A549 (cell line): ENCODE data around the gene CELSR1. TPM values are rescaled to one million over a fixed set of nuclear protein-coding genes. Genes with fewer than 3 reads are reported as not detected.

ENCODE experiments used
- ATAC-seq, 2 experiments: fragments of 200-7000 bp in 1 of 2; fragments of >200 bp in 1 of 2; cut with Nextera tagmentation in 1 of 2; cut with Tn5 transposase in 1 of 2; 3 replicates each; pipeline versions ENCODE4 v1.8.0 to v1.9.1; 2018 to 2020; ENCODE audit warnings: mild to moderate bottlenecking in 1 of 2, moderate library complexity in 1 of 2
- CTCF ChIA-PET: fragments of 300-600 bp; sonication (Branson Sonifier 250); formaldehyde crosslinking; extraction: SDS; loops from one replicate; lab custom pipeline; 2021; ENCODE audit warnings: antibody characterized with exemption, inconsistent platforms; lab: Yijun Ruan, JAX
- POLR2A ChIA-PET: fragments of 350-600 bp; formaldehyde crosslinking; extraction: SDS; loops from one replicate; lab custom pipeline; 2021; ENCODE audit warnings: antibody characterized with exemption, inconsistent platforms; lab: Yijun Ruan, JAX
- DNase-seq, 2 experiments: peaks; one replicate each; pipeline versions ENCODE4 v3.0.0 to v3.0.0-alpha.2; 2011 to 2016; ENCODE audit warnings: low read depth in 1 of 2, low spot score in 1 of 2
- FAIRE-seq: peaks from 2 replicates; lab custom pipeline; 2011; peaks lifted over from hg19 to GRCh38; lab: Jason Lieb, UNC
- H3K27ac ChIP-seq, 2 experiments: fragments of >200 bp; sonication (Bioruptor Twin); formaldehyde crosslinking; 3 replicates each; pipeline ENCODE4 v1.5.1; 2016 to 2017
- H3K4me1 ChIP-seq: fragments of >200 bp; sonication (Bioruptor Twin); formaldehyde crosslinking; 3 replicates; pipeline ENCODE4 v1.6.1; 2016
- H3K4me2 ChIP-seq: fragments of >200 bp; sonication (Bioruptor Twin); formaldehyde crosslinking; 3 replicates; pipeline ENCODE4 v1.6.1; 2016
- H3K4me3 ChIP-seq: fragments of >200 bp; sonication (Bioruptor Twin); formaldehyde crosslinking; 3 replicates; pipeline ENCODE4 v1.5.1; 2016
- H3K9me3 ChIP-seq: fragments of >200 bp; sonication (Bioruptor Twin); formaldehyde crosslinking; 3 replicates; pipeline ENCODE4 v1.6.1; 2016
- ATOH8 ChIP-seq: fragments of 250-450 bp; sonication (Bioruptor Pico); IDR thresholded peaks from 2 replicates; pipeline ENCODE4 v1.5.0; 2020; ENCODE audit warnings: low read depth, mild to moderate bottlenecking, moderate library complexity
- CEBPB ChIP-seq, 2 experiments: fragments of >200 bp in 1 of 2; sonication (Bioruptor Twin) in 1 of 2; formaldehyde crosslinking in 1 of 2; IDR thresholded peaks; 2 replicates each; pipeline ENCODE4 v1.6.1; 2012 to 2016
- EHMT2 ChIP-seq: fragments of 200-600 bp; sonication (generic); IDR thresholded peaks from 2 replicates; pipeline ENCODE4 v1.6.1; 2016; ENCODE audit warnings: antibody characterized with exemption, low read depth, mild to moderate bottlenecking, moderate library complexity
- ESRRA ChIP-seq: fragments of 150-350 bp; IDR thresholded peaks from 2 replicates; pipeline ENCODE4 v1.6.1; 2014; ENCODE audit warnings: mild to moderate bottlenecking, low read length, borderline replicate concordance
- FOSL2 ChIP-seq, 2 experiments: fragments of 450-650 bp in 1 of 2; fragments of >200 bp in 1 of 2; sonication (Bioruptor Twin) in 1 of 2; formaldehyde crosslinking; IDR thresholded peaks; 2 replicates each; pipeline versions ENCODE4 v1.5.0 to v1.6.1; 2016 to 2020; ENCODE audit warnings: mild to moderate bottlenecking in 1 of 2, moderate library complexity in 1 of 2
- HOXB5 ChIP-seq: fragments of 250-450 bp; sonication (Bioruptor Pico); IDR thresholded peaks from 2 replicates; pipeline ENCODE4 v1.5.0; 2020; ENCODE audit warnings: mild to moderate bottlenecking, moderate library complexity
- KDM1A ChIP-seq: fragments of 200-600 bp; sonication (generic); IDR thresholded peaks from 2 replicates; pipeline ENCODE4 v1.6.1; 2016; ENCODE audit warnings: low read depth, mild to moderate bottlenecking
- KDM5A ChIP-seq: fragments of 200-600 bp; sonication (generic); IDR thresholded peaks from 2 replicates; pipeline ENCODE4 v1.6.1; 2016; ENCODE audit warnings: antibody characterized with exemption, mild to moderate bottlenecking
- MYC ChIP-seq: IDR thresholded peaks from 2 replicates; pipeline ENCODE4 v1.6.1; 2012; ENCODE audit warnings: mild to moderate bottlenecking, inconsistent platforms, low read length, improper control_type of control experiment, borderline replicate concordance
- NFE2L2 ChIP-seq: fragments of 150-350 bp; conservative IDR thresholded peaks from 2 replicates; pipeline ENCODE4 v1.6.1; 2014; ENCODE audit warnings: low read length
- NR3C1 ChIP-seq: fragments of >200 bp; sonication (Bioruptor Twin); formaldehyde crosslinking; IDR thresholded peaks from 3 replicates; pipeline ENCODE4 v1.6.1; 2017
- POLR2AphosphoS2 ChIP-seq: conservative IDR thresholded peaks from 2 replicates; pipeline ENCODE4 v1.6.1; 2012; ENCODE audit warnings: low read length, improper control_type of control experiment, inconsistent platforms
- RCOR1 ChIP-seq: fragments of 150-350 bp; IDR thresholded peaks from 2 replicates; pipeline ENCODE4 v1.6.1; 2014; ENCODE audit warnings: antibody characterized with exemption, low read length, low read depth
- SMC3 ChIP-seq: fragments of >200 bp; sonication (Bioruptor Twin); formaldehyde crosslinking; IDR thresholded peaks from 3 replicates; pipeline ENCODE4 v1.6.1; 2018; ENCODE audit warnings: inconsistent platforms
- TFCP2L1 ChIP-seq: fragments of 250-450 bp; sonication (Bioruptor Pico); IDR thresholded peaks from 2 replicates; pipeline ENCODE4 v1.5.0; 2021; ENCODE audit warnings: mild to moderate bottlenecking
- TP53 ChIP-seq: fragments of 250-450 bp; sonication (Bioruptor Pico); IDR thresholded peaks from 2 replicates; pipeline ENCODE4 v1.5.0; 2021; ENCODE audit warnings: mild to moderate bottlenecking, moderate library complexity
- USF2 ChIP-seq: fragments of 450-650 bp; IDR thresholded peaks from 2 replicates; pipeline ENCODE4 v1.6.1; 2014; ENCODE audit warnings: antibody characterized with exemption
- ZNF302 ChIP-seq: fragments of 250-450 bp; sonication (Bioruptor Pico); IDR thresholded peaks from 2 replicates; pipeline ENCODE4 v1.9.0; 2021; ENCODE audit warnings: inconsistent platforms, mild to moderate bottlenecking, moderate library complexity
- WGBS: methylation state at CpG from one replicate; pipeline ENCODE4 v1.1.6; 2017; ENCODE audit errors: missing lambda C conversion rate; 5-methylcytosine and 5-hydroxymethylcytosine counted together
- polyA plus RNA-seq, 4 experiments: library from polyadenylated mRNA; depleted of rRNA in 3 of 4; stranded (reverse); fragments of >200 nt; fragmentation: RNase III in 1 of 4; extraction: RNeasy Plus Mini Kit Qiagen cat#74134 plus additional on column Dnase treatment in 1 of 4; gene quantifications; 2 replicates in 3 of 4; 3 replicates in 1 of 4; pipeline ENCODE4 v1.2.3, GENCODE V29; 2011 to 2017
- TF ChIP-seq, protein P1 (sequence below): fragments of >200 bp; sonication (Bioruptor Twin); formaldehyde crosslinking; IDR thresholded peaks from 3 replicates; pipeline ENCODE4 v1.5.1; 2016
- TF ChIP-seq, protein P2 (sequence below): fragments of >200 bp; sonication (Bioruptor Twin); formaldehyde crosslinking; IDR thresholded peaks from 2 replicates; pipeline ENCODE4 v1.6.1; 2016

The CELSR1 gene
- polyA plus RNA-seq, 2 of the 4 experiments (the other 2 are of a cell fraction) = 15.3 to 31.8 TPM

- ATAC-seq = peak in 1 of 2 experiments; percentile 34; a peak in 3 of 6 replicates
Measured at GRCh38 chr22:46366801-46367706, 170.4 kb downstream of the CELSR1 start.

DNA sequence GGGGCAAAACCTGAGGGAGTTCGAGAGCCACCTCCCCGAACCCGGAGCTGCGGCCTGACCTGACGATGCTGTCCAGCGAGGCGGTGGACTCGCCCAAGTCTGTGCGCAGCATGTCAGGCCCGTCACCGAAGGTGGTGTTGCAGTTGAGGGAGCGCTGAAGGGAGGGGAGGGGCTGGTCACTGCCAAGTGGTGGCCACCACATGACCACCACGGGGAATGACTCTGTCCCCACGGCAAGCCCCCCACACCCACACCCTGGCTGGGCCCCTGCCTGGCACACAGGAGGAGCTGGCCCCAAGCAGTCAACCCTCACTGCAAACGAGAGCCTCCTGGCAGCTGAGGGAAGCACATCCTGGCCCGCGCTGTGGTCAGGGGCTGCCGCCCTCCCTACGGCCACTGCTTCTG, 171.1 kb downstream of the CELSR1 start:
- H3K9me3 ChIP-seq = no peaks in the 10 kb centered on the region
- FAIRE-seq (no peak), DNase-seq (no peak), ATAC-seq (no peak)
- no peak overlapping the region for H3K4me2 ChIP-seq
- ChIA-PET CTCF (interaction anchor here (2.2 to 7.8 kb wide), 8 partner anchors 9 to 182 kb away, joined by 12 to 171 read pairs (median 23); no protein-coding TSS in a partner anchor), POLR2A (no interaction called here)
- 98% methylated on average over 18 of the region's 19 CpGs for WGBS
- peaks cover 18% of the 10 kb centered on the region for H3K4me1 ChIP-seq
- no peak overlapping the region for H3K4me3 ChIP-seq
- TF ChIP-seq KDM5A (no peak), TFCP2L1 (CRISPR knock-in tag) (no peak), MYC (no peak), ZNF302 (no peak), NR3C1 (no peak), USF2 (no peak), POLR2AphosphoS2 (no peak), CEBPB (IDR thresholded peaks at IDR 0.05) (no peak), RCOR1 (no peak), SMC3 (no peak)
- TF ChIP-seq, protein P1, sequence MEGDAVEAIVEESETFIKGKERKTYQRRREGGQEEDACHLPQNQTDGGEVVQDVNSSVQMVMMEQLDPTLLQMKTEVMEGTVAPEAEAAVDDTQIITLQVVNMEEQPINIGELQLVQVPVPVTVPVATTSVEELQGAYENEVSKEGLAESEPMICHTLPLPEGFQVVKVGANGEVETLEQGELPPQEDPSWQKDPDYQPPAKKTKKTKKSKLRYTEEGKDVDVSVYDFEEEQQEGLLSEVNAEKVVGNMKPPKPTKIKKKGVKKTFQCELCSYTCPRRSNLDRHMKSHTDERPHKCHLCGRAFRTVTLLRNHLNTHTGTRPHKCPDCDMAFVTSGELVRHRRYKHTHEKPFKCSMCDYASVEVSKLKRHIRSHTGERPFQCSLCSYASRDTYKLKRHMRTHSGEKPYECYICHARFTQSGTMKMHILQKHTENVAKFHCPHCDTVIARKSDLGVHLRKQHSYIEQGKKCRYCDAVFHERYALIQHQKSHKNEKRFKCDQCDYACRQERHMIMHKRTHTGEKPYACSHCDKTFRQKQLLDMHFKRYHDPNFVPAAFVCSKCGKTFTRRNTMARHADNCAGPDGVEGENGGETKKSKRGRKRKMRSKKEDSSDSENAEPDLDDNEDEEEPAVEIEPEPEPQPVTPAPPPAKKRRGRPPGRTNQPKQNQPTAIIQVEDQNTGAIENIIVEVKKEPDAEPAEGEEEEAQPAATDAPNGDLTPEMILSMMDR = no peak
- TF ChIP-seq, protein P2, sequence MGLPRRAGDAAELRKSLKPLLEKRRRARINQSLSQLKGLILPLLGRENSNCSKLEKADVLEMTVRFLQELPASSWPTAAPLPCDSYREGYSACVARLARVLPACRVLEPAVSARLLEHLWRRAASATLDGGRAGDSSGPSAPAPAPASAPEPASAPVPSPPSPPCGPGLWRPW = no peak
- no peak overlapping the region for H3K27ac ChIP-seq

More at GRCh38 chr22:46366801-46367706, 170.4 kb downstream of the CELSR1 start:
- FAIRE-seq = no peak
- Histone ChIP-seq H3K4me1 (peaks cover 19% of the 10 kb centered on the region), H3K4me3 (no peak overlapping the region), H3K9me3 (no peaks in the 10 kb centered on the region), H3K27ac (peak overlapping the region in 1 of 2 experiments; percentile 80; a peak in 3 of 6 replicates), H3K4me2 (no peak overlapping the region)
- CTCF ChIA-PET = interaction anchor here (0.6 to 7.8 kb wide), 46 partner anchors 10 to 323 kb away, joined by 3 to 171 read pairs (median 5); no protein-coding TSS in a partner anchor
- whole genome bisulfite sequencing = 66% methylated on average over 23 of the region's 45 CpGs
- TF ChIP-seq KDM1A (no peak), FOSL2 (IDR thresholded peaks at IDR 0.05) (no peak), FOSL2 (CRISPR knock-in tag; IDR thresholded peaks at IDR 0.05) (no peak), RCOR1 (no peak), NFE2L2 (no peak), TP53 (CRISPR knock-in tag) (no peak), MYC (no peak), HOXB5 (CRISPR knock-in tag) (no peak), EHMT2 (no peak), ESRRA (no peak), ATOH8 (no peak)
- no peak for DNase-seq
- POLR2A ChIA-PET = interaction anchor here (0.6 to 1.3 kb wide), 4 partner anchors 138 to 175 kb away, joined by 3 to 8 read pairs (median 3); no protein-coding TSS in a partner anchor
